GM23338 (cell line): Measurements from ENCODE around the gene GCC1. TPM values are rescaled to one million over a fixed set of nuclear protein-coding genes. Genes with fewer than 3 reads are reported as not detected.

Source experiments
- ATAC-seq: fragments of 200-7000 bp; cut with Tn5 transposase; 3 replicates; pipeline ENCODE4 v1.9.1; 2020
- DNase-seq: peaks from one replicate; pipeline ENCODE4 v3.0.0-alpha.2; 2015; ENCODE audit warnings: low spot score
- H2AFZ ChIP-seq: fragments of 200-600 bp; sonication (generic); 2 replicates; pipeline ENCODE4 v1.8.0; 2016; ENCODE audit warnings: antibody characterized with exemption, mild to moderate bottlenecking, moderate library complexity
- H3F3A ChIP-seq: fragments of 200-600 bp; sonication (generic); replicated peaks from 2 replicates; pipeline ENCODE4 v1.8.0; 2017; ENCODE audit warnings: antibody characterized with exemption, mixed run types, low read depth
- H3K27ac ChIP-seq: fragments of 200-600 bp; sonication (generic); 2 replicates; pipeline ENCODE4 v1.6.1; 2016; ENCODE audit warnings: low read depth
- H3K27me3 ChIP-seq: fragments of 200-600 bp; sonication (generic); 2 replicates; pipeline ENCODE4 v1.8.0; 2016; ENCODE audit warnings: mild to moderate bottlenecking, mixed run types, moderate library complexity; ENCODE audit not compliant: insufficient read depth
- H3K36me3 ChIP-seq: fragments of 200-600 bp; sonication (generic); 2 replicates; pipeline ENCODE4 v1.8.0; 2016; ENCODE audit warnings: mild to moderate bottlenecking; ENCODE audit not compliant: insufficient read depth
- H3K4me1 ChIP-seq: fragments of 200-600 bp; sonication (generic); 2 replicates; pipeline ENCODE4 v1.8.0; 2016; ENCODE audit warnings: mild to moderate bottlenecking, moderate library complexity; ENCODE audit not compliant: insufficient read depth
- H3K4me2 ChIP-seq: fragments of 200-600 bp; sonication (generic); 2 replicates; pipeline ENCODE4 v1.7.1; 2017; ENCODE audit warnings: mixed run types
- H3K4me3 ChIP-seq: fragments of 200-600 bp; sonication (generic); 2 replicates; pipeline ENCODE4 v1.6.1; 2016; ENCODE audit warnings: mixed run types
- H3K79me2 ChIP-seq: fragments of 200-600 bp; sonication (generic); replicated peaks from 2 replicates; pipeline ENCODE4 v1.8.0; 2017; ENCODE audit warnings: mild to moderate bottlenecking; ENCODE audit not compliant: insufficient read depth
- H3K9me2 ChIP-seq: fragments of 200-600 bp; sonication (generic); 2 replicates; pipeline ENCODE4 v1.8.0; 2017; ENCODE audit not compliant: insufficient read depth
- H4K20me1 ChIP-seq: fragments of 200-600 bp; sonication (generic); replicated peaks from 2 replicates; pipeline ENCODE4 v1.8.0; 2017; ENCODE audit warnings: mild to moderate bottlenecking; ENCODE audit not compliant: insufficient read depth
- H3K27ac Mint-ChIP-seq: 2 replicates; pipeline ENCODE4 v1.8.0; 2020; ENCODE audit warnings: inconsistent platforms, mild to moderate bottlenecking, moderate library complexity, mixed read lengths
- H3K27me3 Mint-ChIP-seq: 3 replicates; pipeline ENCODE4 v1.8.0; 2022; ENCODE audit warnings: low read depth, mild to moderate bottlenecking, moderate library complexity, mixed read lengths, inconsistent platforms; ENCODE audit not compliant: insufficient read depth, poor library complexity
- H3K36me3 Mint-ChIP-seq: 3 replicates; pipeline ENCODE4 v1.8.0; 2021; ENCODE audit warnings: low read depth, mild to moderate bottlenecking, inconsistent platforms, moderate library complexity, mixed read lengths
- H3K4me1 Mint-ChIP-seq: 3 replicates; pipeline ENCODE4 v1.8.0; 2020; ENCODE audit warnings: mild to moderate bottlenecking, inconsistent platforms, mixed read lengths
- H3K4me3 Mint-ChIP-seq: 3 replicates; pipeline ENCODE4 v1.8.0; 2021; ENCODE audit warnings: moderate library complexity, mild to moderate bottlenecking, inconsistent platforms, mixed read lengths
- H3K9me3 Mint-ChIP-seq: 3 replicates; pipeline ENCODE4 v1.8.0; 2020; ENCODE audit warnings: moderate library complexity, mild to moderate bottlenecking, inconsistent platforms, mixed read lengths
- CTCF ChIP-seq, 2 experiments: fragments of 200-600 bp in 1 of 2; sonication (generic) in 1 of 2; conservative IDR thresholded peaks; 2 replicates each; pipeline versions ENCODE4 v1.5.1 to v1.6.1; 2016 to 2017; ENCODE audit warnings: antibody characterized with exemption in 2 of 2, low read depth in 2 of 2, mild to moderate bottlenecking in 2 of 2, moderate library complexity in 1 of 2
- EZH2 ChIP-seq: fragments of 200-600 bp; sonication (generic); IDR thresholded peaks from one replicate; pipeline ENCODE4 v1.8.0; 2017; ENCODE audit warnings: antibody characterized with exemption, mild to moderate bottlenecking, low read depth; ENCODE audit not compliant: unreplicated experiment
- EZH2phosphoT487 ChIP-seq: fragments of 200-600 bp; sonication (generic); IDR thresholded peaks from one replicate; pipeline ENCODE4 v1.8.1; 2018; ENCODE audit warnings: antibody characterized with exemption; ENCODE audit not compliant: unreplicated experiment
- JUNB ChIP-seq: IDR thresholded peaks from one replicate; pipeline ENCODE4 v1.6.1; 2016; ENCODE audit warnings: antibody characterized with exemption; ENCODE audit not compliant: unreplicated experiment
- NANOG ChIP-seq: IDR thresholded peaks from 2 replicates; pipeline ENCODE4 v1.6.1; 2016; ENCODE audit warnings: antibody characterized with exemption, borderline replicate concordance
- REST ChIP-seq: IDR thresholded peaks from one replicate; pipeline ENCODE4 v1.6.1; 2018; ENCODE audit warnings: antibody characterized with exemption; ENCODE audit not compliant: unreplicated experiment
- STAT1 ChIP-seq: IDR thresholded peaks from one replicate; pipeline ENCODE4 v1.6.1; 2016; ENCODE audit warnings: antibody characterized with exemption; ENCODE audit not compliant: unreplicated experiment
- ZNF114 ChIP-seq: fragments of 250-450 bp; sonication (Bioruptor Pico); IDR thresholded peaks from 2 replicates; pipeline ENCODE4 v1.5.0; 2020; ENCODE audit warnings: mild to moderate bottlenecking, moderate library complexity
- ZNF331 ChIP-seq: fragments of 250-450 bp; sonication (Bioruptor Pico); IDR thresholded peaks from 2 replicates; pipeline ENCODE4 v1.5.0; 2020; ENCODE audit warnings: low read depth, mild to moderate bottlenecking, moderate library complexity
- polyA plus RNA-seq: library from polyadenylated mRNA; unstranded; fragments of >200 nt; fragmentation: Nextera tagmentation; extraction: Ambion mirVana; gene quantifications from 2 replicates; pipeline ENCODE4 v1.2.1, GENCODE V29; 2016
- total RNA-seq: library from RNA; depleted of rRNA; stranded (reverse); fragments of >200 nt; shearing (Covaris generic); gene quantifications from 2 replicates; pipeline ENCODE4 v1.2.3, GENCODE V29; 2014
- TF ChIP-seq, protein P1 (sequence below): fragments of 250-450 bp; sonication (Bioruptor Pico); IDR thresholded peaks from 2 replicates; pipeline ENCODE4 v1.5.0; 2020; ENCODE audit warnings: mild to moderate bottlenecking, moderate library complexity

GCC1 gene
- total and polyA plus RNA-seq, 2 experiments from 2014 or later = 3.2 to 17.6 TPM

GRCh38 chr7:127628445-127628844 lies 43.0 kb upstream of the GCC1 start:
- H3F3A ChIP-seq = 0 out of 2 replicates have a peak, but pooled peaks cover 4% of the 10 kb centered on the region
- no peak overlapping the region for H3K27ac ChIP-seq
- H3K27me3 ChIP-seq = no peaks in the 10 kb centered on the region
- H3K36me3 ChIP-seq = no peaks in the 10 kb centered on the region
- Mint-ChIP-seq H3K4me3 (no peak overlapping the region), H3K4me1 (peaks cover 11% of the 10 kb centered on the region), H3K9me3 (no peaks in the 10 kb centered on the region), H3K27me3 (peaks cover 3% of the 10 kb centered on the region), H3K36me3 (no peaks in the 10 kb centered on the region), H3K27ac (no peak overlapping the region)
- no peaks in the 10 kb centered on the region for H4K20me1 ChIP-seq
- DNase-seq (peak; percentile 74), ATAC-seq (peak; percentile 86)
- no peaks in the 10 kb centered on the region for H3K9me2 ChIP-seq
- H3K4me2 ChIP-seq = no peak overlapping the region
- no peak for TF ChIP-seq REST
- TF ChIP-seq CTCF (conservative IDR thresholded peaks at IDR 0.05; ENCODE audit: low read depth in 2 of 2) = peak; percentile 54 to 72
- peak overlapping the region; percentile 81 for H2AFZ ChIP-seq
- no peak overlapping the region for H3K4me3 ChIP-seq
- peaks cover 7% of the 10 kb centered on the region; the same call in 1 of the 2 replicates for H3K4me1 ChIP-seq
- no peaks in the 10 kb centered on the region for H3K79me2 ChIP-seq

- no peaks in the 10 kb centered on the region for H3K36me3 Mint-ChIP-seq
- H3K27ac Mint-ChIP-seq = no peak overlapping the region
- Histone ChIP-seq H3K9me2 (no peaks in the 10 kb centered on the region), H3F3A (0 out of 2 replicates have a peak, but pooled peaks cover 4% of the 10 kb centered on the region), H3K4me2 (no peak overlapping the region), H3K79me2 (no peaks in the 10 kb centered on the region), H4K20me1 (no peaks in the 10 kb centered on the region), H2AFZ (no peak overlapping the region), H3K27ac (no peak overlapping the region), H3K27me3 (peaks cover 13% of the 10 kb centered on the region), H3K4me1 (peaks cover 7% of the 10 kb centered on the region; the same call in 1 of the 2 replicates), H3K4me3 (no peak overlapping the region), H3K36me3 (no peaks in the 10 kb centered on the region)
- H3K4me3 Mint-ChIP-seq = no peak overlapping the region
- ATAC-seq (no peak), DNase-seq (no peak)
- peaks cover 9% of the 10 kb centered on the region for H3K27me3 Mint-ChIP-seq
- peaks cover 14% of the 10 kb centered on the region for H3K4me1 Mint-ChIP-seq
- H3K9me3 Mint-ChIP-seq = no peaks in the 10 kb centered on the region
- no peak for TF ChIP-seq EZH2
- TF ChIP-seq, protein P1, sequence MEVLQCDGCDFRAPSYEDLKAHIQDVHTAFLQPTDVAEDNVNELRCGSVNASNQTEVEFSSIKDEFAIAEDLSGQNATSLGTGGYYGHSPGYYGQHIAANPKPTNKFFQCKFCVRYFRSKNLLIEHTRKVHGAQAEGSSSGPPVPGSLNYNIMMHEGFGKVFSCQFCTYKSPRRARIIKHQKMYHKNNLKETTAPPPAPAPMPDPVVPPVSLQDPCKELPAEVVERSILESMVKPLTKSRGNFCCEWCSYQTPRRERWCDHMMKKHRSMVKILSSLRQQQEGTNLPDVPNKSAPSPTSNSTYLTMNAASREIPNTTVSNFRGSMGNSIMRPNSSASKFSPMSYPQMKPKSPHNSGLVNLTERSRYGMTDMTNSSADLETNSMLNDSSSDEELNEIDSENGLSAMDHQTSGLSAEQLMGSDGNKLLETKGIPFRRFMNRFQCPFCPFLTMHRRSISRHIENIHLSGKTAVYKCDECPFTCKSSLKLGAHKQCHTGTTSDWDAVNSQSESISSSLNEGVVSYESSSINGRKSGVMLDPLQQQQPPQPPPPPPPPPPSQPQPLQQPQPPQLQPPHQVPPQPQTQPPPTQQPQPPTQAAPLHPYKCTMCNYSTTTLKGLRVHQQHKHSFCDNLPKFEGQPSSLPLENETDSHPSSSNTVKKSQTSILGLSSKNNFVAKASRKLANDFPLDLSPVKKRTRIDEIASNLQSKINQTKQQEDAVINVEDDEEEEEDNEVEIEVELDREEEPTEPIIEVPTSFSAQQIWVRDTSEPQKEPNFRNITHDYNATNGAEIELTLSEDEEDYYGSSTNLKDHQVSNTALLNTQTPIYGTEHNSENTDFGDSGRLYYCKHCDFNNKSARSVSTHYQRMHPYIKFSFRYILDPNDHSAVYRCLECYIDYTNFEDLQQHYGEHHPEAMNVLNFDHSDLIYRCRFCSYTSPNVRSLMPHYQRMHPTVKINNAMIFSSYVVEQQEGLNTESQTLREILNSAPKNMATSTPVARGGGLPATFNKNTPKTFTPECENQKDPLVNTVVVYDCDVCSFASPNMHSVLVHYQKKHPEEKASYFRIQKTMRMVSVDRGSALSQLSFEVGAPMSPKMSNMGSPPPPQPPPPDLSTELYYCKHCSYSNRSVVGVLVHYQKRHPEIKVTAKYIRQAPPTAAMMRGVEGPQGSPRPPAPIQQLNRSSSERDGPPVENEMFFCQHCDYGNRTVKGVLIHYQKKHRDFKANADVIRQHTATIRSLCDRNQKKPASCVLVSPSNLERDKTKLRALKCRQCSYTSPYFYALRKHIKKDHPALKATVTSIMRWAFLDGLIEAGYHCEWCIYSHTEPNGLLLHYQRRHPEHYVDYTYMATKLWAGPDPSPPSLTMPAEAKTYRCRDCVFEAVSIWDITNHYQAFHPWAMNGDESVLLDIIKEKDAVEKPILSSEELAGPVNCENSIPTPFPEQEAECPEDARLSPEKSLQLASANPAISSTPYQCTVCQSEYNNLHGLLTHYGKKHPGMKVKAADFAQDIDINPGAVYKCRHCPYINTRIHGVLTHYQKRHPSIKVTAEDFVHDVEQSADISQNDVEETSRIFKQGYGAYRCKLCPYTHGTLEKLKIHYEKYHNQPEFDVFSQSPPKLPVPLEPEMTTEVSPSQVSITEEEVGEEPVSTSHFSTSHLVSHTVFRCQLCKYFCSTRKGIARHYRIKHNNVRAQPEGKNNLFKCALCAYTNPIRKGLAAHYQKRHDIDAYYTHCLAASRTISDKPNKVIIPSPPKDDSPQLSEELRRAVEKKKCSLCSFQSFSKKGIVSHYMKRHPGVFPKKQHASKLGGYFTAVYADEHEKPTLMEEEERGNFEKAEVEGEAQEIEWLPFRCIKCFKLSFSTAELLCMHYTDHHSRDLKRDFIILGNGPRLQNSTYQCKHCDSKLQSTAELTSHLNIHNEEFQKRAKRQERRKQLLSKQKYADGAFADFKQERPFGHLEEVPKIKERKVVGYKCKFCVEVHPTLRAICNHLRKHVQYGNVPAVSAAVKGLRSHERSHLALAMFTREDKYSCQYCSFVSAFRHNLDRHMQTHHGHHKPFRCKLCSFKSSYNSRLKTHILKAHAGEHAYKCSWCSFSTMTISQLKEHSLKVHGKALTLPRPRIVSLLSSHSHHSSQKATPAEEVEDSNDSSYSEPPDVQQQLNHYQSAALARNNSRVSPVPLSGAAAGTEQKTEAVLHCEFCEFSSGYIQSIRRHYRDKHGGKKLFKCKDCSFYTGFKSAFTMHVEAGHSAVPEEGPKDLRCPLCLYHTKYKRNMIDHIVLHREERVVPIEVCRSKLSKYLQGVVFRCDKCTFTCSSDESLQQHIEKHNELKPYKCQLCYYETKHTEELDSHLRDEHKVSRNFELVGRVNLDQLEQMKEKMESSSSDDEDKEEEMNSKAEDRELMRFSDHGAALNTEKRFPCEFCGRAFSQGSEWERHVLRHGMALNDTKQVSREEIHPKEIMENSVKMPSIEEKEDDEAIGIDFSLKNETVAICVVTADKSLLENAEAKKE = no peak
- no peak for TF ChIP-seq JUNB
- no peak for TF ChIP-seq ZNF114 (CRISPR knock-in tag)
- no peak for TF ChIP-seq NANOG
- TF ChIP-seq ZNF331 (CRISPR knock-in tag) = no peak
- no peak for TF ChIP-seq STAT1
- no peak for TF ChIP-seq EZH2phosphoT487
These were observed 39.9 kb upstream of the GCC1 start for GRCh38 chr7:127625331-127625730.
